GM21737 (cell line): ENCODE results near the gene VIPR2.
"Not testable (repeated sequence)": the region's sequence is repeated elsewhere in the genome, so short reads cannot be mapped to it uniquely, and the experiment has no call there.

Source experiments
- ATAC-seq: cut with Tn5 transposase; IDR thresholded peaks from one replicate; pipeline ENCODE4 v1.9.1; 2021; ENCODE audit warnings: mild to moderate bottlenecking, moderate library complexity; ENCODE audit not compliant: unreplicated experiment

The VIPR2 gene

GRCh38 chr7:159013825-159014289, 130.8 kb downstream of the VIPR2 start:
- ATAC-seq, result no peak

GRCh38 chr7:159013181-159013690, 131.4 kb downstream of the VIPR2 start:
- no peak for ATAC-seq

- no peak for ATAC-seq
These were observed 132.2 kb downstream of the VIPR2 start for GRCh38 chr7:159012353-159013069.

- ATAC-seq, result no peak
These were observed 133.0 kb downstream of the VIPR2 start for GRCh38 chr7:159011722-159012022.

GRCh38 chr7:159010937-159011721, 133.5 kb downstream of the VIPR2 start:
- no peak for ATAC-seq

GRCh38 chr7:159010411-159010810, 134.3 kb downstream of the VIPR2 start:
- ATAC-seq, result no peak

- no peak for ATAC-seq
These were observed 134.7 kb downstream of the VIPR2 start for GRCh38 chr7:159009951-159010350.

GRCh38 chr7:159008417-159008816, 136.2 kb downstream of the VIPR2 start:
- no peak for ATAC-seq

- no peak for ATAC-seq
These were observed 136.7 kb downstream of the VIPR2 start for GRCh38 chr7:159007996-159008389.

GRCh38 chr7:159007364-159007995, 137.2 kb downstream of the VIPR2 start:
- ATAC-seq, result no peak

- ATAC-seq, result no peak
These were observed 138.0 kb downstream of the VIPR2 start for GRCh38 chr7:159006610-159007130.

- not testable (repeated sequence) for ATAC-seq
These were observed 138.6 kb downstream of the VIPR2 start for GRCh38 chr7:159006022-159006609.

- ATAC-seq, result no peak
These were observed 139.0 kb downstream of the VIPR2 start for GRCh38 chr7:159005618-159006017.

GRCh38 chr7:159004411-159004810, 140.3 kb downstream of the VIPR2 start:
- ATAC-seq, result no peak

- no peak for ATAC-seq
These were observed 142.9 kb downstream of the VIPR2 start for GRCh38 chr7:159001811-159002210.

GRCh38 chr7:159000859-159001435, 143.7 kb downstream of the VIPR2 start:
- ATAC-seq, result no peak

GRCh38 chr7:159000070-159000469, 144.6 kb downstream of the VIPR2 start:
- no peak for ATAC-seq

GRCh38 chr7:158999496-158999895, 145.2 kb downstream of the VIPR2 start:
- ATAC-seq, result no peak

- not testable (repeated sequence) for ATAC-seq
These were observed 146.4 kb downstream of the VIPR2 start for GRCh38 chr7:158998261-158998660.

- no peak for ATAC-seq
These were observed 147.2 kb downstream of the VIPR2 start for GRCh38 chr7:158997471-158997870.

GRCh38 chr7:158997110-158997453, 147.6 kb downstream of the VIPR2 start:
- ATAC-seq, result no peak
